Bone marrow (tissue), 2 donors: ENCODE measurements around the gene FGF12.
"Not testable (repeated sequence)": the region's sequence is repeated elsewhere in the genome, so short reads cannot be mapped to it uniquely, and the experiment has no call there.

ENCODE experiments used
- DNase-seq, 2 donors: peaks; one replicate each; lab custom pipeline; 2025; lab: John Stamatoyannopoulos, UW

FGF12 gene

GRCh38 chr3:192727032-192727847, at the start of gene FGF12:
Gene FGF12 (minus strand): TSS chr3:192727541.
- no peak for DNase-seq

GRCh38 chr3:192774341-192774740, 47.0 kb upstream of the FGF12 start:
- not testable (repeated sequence) for DNase-seq

GRCh38 chr3:192772240-192772894, 45.0 kb upstream of the FGF12 start:
- DNase-seq: no peak

GRCh38 chr3:192758654-192759053, 31.3 kb upstream of the FGF12 start:
- DNase-seq: no peak

GRCh38 chr3:192751148-192751547, 23.8 kb upstream of the FGF12 start:
- no peak for DNase-seq

GRCh38 chr3:192750201-192750600, 22.9 kb upstream of the FGF12 start:
- no peak for DNase-seq

GRCh38 chr3:192747746-192748145, 20.4 kb upstream of the FGF12 start:
- no peak for DNase-seq

- no peak for DNase-seq
Observed at GRCh38 chr3:192747145-192747544, 19.8 kb upstream of the FGF12 start.

- no peak for DNase-seq
Observed at GRCh38 chr3:192745150-192745549, 17.8 kb upstream of the FGF12 start.

GRCh38 chr3:192744604-192745003, 17.3 kb upstream of the FGF12 start:
- DNase-seq: not testable (repeated sequence)

- no peak for DNase-seq
Observed at GRCh38 chr3:192737506-192737905, 10.2 kb upstream of the FGF12 start.

GRCh38 chr3:192731233-192731632, 3.9 kb upstream of the FGF12 start:
- DNase-seq: no peak

GRCh38 chr3:192726385-192726784, 956 bp downstream of the FGF12 start:
- DNase-seq: no peak

GRCh38 chr3:192719964-192720363, 7.4 kb downstream of the FGF12 start:
- no peak for DNase-seq

- DNase-seq: no peak
Observed at GRCh38 chr3:192718156-192718555, 9.2 kb downstream of the FGF12 start.

- no peak for DNase-seq
Observed at GRCh38 chr3:192715126-192715525, 12.2 kb downstream of the FGF12 start.

GRCh38 chr3:192711126-192711525, 16.2 kb downstream of the FGF12 start:
- DNase-seq: not testable (repeated sequence)

- DNase-seq: no peak
Observed at GRCh38 chr3:192710366-192710765, 17.0 kb downstream of the FGF12 start.

GRCh38 chr3:192706272-192706671, 21.1 kb downstream of the FGF12 start:
- DNase-seq: no peak

GRCh38 chr3:192700885-192701284, 26.5 kb downstream of the FGF12 start:
- DNase-seq: no peak

- no peak for DNase-seq
Observed at GRCh38 chr3:192696943-192697587, 30.3 kb downstream of the FGF12 start.

- DNase-seq: no peak
Observed at GRCh38 chr3:192687488-192688152, 39.7 kb downstream of the FGF12 start.
